Erythroblast (primary cell): ENCODE measurements around the gene ELAVL4.

Source experiments
- GATA1 ChIP-seq: IDR thresholded peaks from 2 replicates; pipeline ENCODE4 v1.6.1; 2011; ENCODE audit warnings: low read depth, mild to moderate bottlenecking, control low read depth, low read length, moderate library complexity
- POLR2A ChIP-seq: IDR thresholded peaks from 2 replicates; pipeline ENCODE4 v1.6.1; 2011; ENCODE audit warnings: mild to moderate bottlenecking, low read length

- TF ChIP-seq POLR2A (no peak), GATA1 (no peak)
Observed at GRCh38 chr1:50111503-50111902, 2.8 kb downstream of the ELAVL4 start.
